Activated gamma-delta T cell treated with Interleukin-2 at 50 U/mL for 16 hours (primary cell): ENCODE measurements around the gene MSL3B.
"Not testable (repeated sequence)": the region's sequence is repeated elsewhere in the genome, so short reads cannot be mapped to it uniquely, and the experiment has no call there.

ENCODE experiments used
- DNase-seq: peaks from one replicate; pipeline ENCODE4 v3.0.0-alpha.2; 2020

MSL3B gene

GRCh38 chr2:233867993-233868532 is at the start of gene MSL3B:
Gene MSL3B (minus strand): TSS chr2:233868386.
- peak; percentile 50 for DNase-seq

- no peak for DNase-seq
Measured at GRCh38 chr2:233917116-233917515, 48.9 kb upstream of the MSL3B start, which contains the start of gene TRPM8. Gene TRPM8 (plus strand): TSS chr2:233917373. CDS start chr2:233926538, 9,165 bp downstream.

DNA sequence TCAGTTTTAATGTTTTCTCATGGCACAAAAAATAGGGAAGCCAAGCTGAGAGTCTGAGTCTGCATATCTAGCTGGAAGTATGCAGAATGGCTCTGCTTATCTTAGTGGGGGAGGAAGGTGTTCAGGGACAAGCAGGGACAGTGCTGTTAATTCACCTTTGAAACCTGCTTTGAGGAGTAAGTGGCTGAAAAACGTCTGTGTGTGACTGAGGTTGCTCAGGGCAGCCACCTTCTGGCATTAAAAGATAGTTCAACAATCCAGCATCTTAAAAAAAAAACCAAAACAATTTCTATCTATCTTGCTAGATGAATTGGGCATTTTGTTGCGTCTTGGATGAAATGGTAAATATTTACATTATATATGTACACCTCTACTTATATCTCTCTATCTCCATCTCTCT is 46.9 kb upstream of the MSL3B start:
- no peak for DNase-seq

DNA sequence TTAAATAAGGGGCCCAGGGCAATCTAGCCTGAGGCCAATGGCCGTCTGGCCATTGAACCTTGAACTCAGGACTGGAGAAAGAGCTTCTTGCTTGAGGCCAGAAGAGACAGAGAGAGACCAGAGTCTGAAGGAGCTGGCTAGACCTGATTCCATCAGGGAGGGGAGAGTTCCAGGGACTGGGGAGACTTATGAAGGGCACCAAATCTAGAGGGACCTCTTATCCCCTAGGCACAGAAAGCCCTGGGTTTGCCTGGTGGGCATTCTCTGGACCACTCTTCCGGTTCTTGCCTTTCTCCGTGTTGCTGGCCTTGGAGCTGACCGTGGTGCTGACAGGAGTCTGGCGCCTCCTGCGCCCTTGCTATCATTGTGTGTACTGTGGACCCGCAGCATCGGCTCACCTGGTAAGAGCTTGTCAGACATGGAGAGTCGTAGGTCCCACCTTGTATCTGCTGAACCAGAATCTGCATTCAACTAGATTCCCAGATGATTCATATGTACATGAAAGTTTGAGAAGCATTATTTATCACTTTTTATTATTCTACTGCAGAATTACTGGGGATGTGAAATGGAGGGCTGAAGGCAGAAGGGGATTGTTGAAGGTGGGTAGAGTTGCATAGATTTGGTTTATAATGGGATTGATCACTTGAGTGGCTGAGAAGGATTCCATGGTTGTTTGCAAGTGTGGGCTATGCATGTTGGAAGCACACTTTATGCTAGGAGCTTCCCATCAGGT is 44.7 kb upstream of the MSL3B start:
- peak; percentile 9 for DNase-seq

GRCh38 chr2:233907627-233908026 is 39.4 kb upstream of the MSL3B start:
- no peak for DNase-seq

DNA sequence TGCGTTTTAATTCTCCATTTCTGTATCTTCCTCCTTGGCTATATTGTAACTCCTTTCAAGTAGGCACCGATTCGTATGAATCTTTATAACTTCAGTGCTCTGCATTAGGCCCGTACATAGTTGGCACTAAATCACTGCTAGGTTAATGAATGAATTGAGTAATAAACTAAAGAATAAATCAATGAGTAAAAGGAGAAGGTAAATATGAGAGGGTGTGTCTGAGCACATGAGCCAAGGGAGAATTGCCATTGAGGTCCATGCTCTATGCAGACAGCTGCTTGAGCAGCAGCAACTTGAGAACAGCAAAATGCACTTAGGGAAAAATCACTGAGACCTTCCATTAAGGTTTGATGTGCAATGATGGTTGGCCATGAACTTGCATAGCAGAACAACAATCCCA is 37.8 kb upstream of the MSL3B start:
- DNase-seq: no peak

DNA sequence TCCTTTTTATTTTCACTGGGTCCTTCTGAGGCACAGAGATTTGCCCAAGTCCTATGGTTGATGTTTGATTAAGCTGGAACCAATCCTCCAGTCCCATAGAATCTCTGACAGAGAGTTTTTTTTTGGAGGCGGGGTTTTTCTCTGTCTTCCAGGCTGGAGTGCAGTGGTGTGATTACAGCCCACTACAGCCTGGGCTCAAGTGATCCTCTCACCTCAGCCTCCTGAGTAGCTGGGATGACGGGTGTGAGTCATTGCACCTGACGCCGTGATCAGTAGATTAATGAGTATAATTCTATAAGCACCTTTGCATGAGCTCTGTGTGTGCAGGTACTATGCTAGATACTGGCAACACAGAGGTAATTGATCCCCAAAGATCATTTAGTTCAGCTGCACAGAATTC is 33.7 kb upstream of the MSL3B start:
- no peak for DNase-seq

DNA sequence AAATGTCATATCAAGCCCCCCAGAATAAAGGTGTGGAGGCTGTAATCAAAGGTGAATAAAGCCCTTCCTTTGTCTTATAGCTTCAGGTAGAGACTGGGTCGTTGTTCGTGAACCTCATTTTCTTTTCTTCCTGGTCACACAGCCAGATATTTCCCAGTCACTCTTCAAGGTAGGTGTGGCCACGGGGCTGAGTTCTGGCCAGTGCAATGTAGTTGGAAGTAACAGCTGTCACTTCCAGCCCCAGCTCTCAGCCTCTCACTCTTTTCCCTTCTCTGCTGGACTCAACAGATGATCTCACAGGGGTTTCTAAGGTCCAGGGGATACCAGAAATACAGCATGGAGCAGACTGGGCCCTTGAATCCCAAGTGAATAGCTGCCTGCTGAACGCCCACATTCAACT is 33.2 kb upstream of the MSL3B start:
- DNase-seq: no peak

- DNase-seq: not testable (repeated sequence)
Measured at GRCh38 chr2:233896253-233896652, 28.1 kb upstream of the MSL3B start.

- DNase-seq: no peak
Measured at GRCh38 chr2:233892793-233893192, 24.6 kb upstream of the MSL3B start.

GRCh38 chr2:233882353-233882752 is 14.2 kb upstream of the MSL3B start:
- no peak for DNase-seq

DNA sequence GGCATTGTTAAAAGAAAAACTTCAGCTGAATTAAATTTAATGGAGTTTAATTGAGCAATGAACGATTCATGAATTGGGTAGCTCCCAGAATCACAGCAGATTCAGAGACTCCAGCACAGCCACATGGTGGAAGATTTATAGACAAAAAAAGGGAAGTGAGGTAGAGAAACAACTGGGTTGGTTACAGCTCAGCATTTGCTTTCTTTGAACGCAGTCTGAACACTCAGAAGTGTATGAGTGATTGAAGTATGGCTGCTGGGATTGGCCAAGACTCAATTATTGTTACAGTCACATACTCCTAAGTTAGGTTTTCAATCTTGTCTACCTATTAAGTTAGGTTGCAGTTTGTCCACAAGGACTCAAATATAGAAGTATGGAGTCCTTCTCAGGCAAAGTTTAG is 3.9 kb upstream of the MSL3B start:
- DNase-seq: not testable (repeated sequence)

DNA sequence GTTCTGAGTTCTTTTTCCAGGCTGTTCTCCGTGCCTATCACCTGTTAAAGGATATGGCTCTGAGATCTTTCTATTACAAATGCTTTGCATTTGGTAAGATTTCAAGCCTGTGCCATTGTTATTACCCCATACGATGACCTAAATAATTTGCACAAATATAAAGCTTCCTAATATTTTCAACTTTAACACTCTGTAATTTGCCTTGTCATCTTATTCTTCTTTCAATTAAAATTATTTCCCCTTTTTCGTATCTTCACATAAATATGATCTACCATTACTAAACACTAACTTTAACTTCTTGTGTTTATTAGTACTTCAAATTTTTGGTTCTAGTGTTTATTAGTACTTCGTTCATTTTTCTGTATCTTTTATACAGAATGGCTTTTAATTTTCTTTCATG is 3.2 kb upstream of the MSL3B start:
- no peak for DNase-seq

GRCh38 chr2:233866479-233866878 is 1.7 kb downstream of the MSL3B start:
- no peak for DNase-seq

DNA sequence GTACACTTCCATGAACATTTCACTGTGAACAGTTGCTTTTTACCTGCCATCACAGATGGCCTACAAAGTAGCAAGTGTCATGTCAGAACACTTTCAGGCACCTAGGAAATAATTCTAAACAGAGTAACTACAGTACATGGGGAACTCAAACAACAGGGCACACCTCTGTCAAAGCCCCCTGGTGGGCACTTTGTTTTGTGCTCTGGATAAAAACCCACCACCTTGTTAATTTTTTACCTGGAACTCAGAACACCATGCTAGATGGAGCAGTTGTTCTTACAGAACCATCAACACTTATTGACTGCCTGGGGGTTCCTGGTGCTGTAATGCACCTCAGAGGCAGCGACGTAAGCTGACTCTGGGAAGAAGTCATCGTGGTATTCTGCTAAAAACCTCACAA is 2.3 kb downstream of the MSL3B start:
- DNase-seq: no peak

- DNase-seq: no peak
Measured at GRCh38 chr2:233862261-233862768, 5.9 kb downstream of the MSL3B start.

DNA sequence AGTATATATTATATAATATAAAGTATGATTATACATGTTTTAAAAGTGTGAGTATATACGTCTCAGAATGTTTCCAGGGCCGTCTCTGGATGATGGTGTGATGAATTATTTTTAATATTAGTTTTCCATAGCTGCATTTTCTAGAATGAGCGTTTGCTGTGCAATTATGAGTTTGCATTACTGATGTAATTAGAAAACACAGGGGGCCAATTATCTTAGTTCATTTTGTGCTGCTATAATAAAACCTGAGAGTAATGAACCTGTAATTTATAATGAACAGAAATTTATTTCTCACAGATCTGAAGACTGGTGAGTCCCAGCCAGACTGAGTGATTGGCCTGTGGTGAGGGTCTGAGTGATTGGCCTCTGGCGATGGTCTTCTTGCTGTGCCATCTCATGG is 9.9 kb downstream of the MSL3B start:
- no peak for DNase-seq

DNA sequence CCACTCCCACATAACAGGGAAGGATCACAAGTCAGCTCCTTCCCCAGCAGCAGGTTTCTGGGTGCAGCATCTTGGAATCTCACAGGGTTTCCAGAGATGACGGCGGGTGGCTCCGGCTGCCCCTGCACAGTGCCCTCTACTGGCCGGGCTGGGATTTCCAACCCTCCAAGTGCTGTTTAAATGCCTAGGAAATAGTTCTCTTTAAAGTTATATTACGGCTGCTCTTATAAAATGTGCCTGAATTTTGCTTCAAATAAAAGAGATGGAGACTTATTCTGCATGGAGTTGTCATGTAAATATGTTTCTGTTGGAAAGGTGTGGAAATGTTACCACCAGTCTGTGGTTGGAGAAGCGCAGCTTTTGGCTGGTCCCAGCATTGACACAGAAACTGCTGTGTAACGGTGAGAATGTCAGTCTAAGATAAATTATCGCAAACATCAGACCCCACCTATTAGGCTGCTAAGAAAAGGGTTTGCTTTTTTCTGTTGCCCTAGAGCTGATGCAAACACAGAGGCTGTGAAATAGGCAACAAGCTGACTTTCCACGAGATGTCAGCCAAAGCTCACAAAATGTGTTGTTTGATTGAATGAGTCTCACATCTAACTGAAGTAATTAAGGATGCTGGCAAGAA is 10.6 kb downstream of the MSL3B start:
- peak; percentile 47 for DNase-seq

GRCh38 chr2:233856184-233856583 is 12.0 kb downstream of the MSL3B start:
- no peak for DNase-seq

- no peak for DNase-seq
Measured at GRCh38 chr2:233855345-233855744, 12.8 kb downstream of the MSL3B start.

DNA sequence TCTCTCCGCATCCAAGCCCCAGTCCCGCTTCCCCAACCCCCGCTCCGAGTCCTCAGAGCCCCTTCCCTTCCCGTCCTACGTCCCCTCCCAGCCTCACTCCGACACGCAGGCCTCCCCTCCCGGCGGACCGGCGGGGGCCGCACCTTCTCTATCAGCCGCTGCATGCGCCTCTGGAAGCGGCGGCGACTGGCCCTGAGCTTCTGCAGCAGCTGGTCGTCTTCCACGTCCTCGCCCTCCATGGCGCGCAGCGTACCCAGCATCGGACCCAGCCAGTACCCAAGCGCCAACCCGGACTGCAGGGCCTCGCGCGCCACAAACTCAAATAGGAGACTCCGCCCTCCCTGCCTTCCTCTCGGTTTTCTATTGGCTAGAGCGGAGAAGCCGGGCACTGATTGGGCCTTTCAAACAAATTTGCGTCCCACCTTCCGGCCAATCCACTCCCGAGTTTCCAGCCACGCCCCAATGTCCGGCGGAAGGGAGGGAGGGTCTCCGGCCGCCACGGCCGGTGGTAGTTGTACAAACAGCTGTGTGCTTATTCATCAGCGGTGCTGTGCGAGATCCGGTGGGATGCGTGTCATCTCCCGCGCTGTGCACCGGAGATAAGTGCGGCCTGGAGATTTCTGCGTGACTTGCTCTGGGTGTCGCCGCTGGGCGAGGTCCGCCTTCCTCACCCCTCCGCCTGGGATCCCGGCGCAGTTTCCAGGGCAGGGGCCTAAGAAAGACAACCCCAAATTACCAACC is 13.8 kb downstream of the MSL3B start, which contains the start of gene HJURP:
Gene HJURP (minus strand): TSS at position 295 of the 741 bp plus-strand sequence. CDS start 35 bp downstream, at position 260.
- DNase-seq: peak; percentile 89

GRCh38 chr2:233853883-233854240 is 14.3 kb downstream of the MSL3B start:
- DNase-seq: no peak

GRCh38 chr2:233853353-233853752 is 14.8 kb downstream of the MSL3B start:
- DNase-seq: no peak
